DMS153 treated with DMSO at 0.1 percent for 48 hours (cell line): ENCODE results near the gene EMILIN3.

ENCODE experiments used
- DNase-seq: peaks from one replicate; lab custom pipeline; 2025; ENCODE audit not compliant: unreplicated experiment; lab: John Stamatoyannopoulos, UW

EMILIN3 gene

DNA sequence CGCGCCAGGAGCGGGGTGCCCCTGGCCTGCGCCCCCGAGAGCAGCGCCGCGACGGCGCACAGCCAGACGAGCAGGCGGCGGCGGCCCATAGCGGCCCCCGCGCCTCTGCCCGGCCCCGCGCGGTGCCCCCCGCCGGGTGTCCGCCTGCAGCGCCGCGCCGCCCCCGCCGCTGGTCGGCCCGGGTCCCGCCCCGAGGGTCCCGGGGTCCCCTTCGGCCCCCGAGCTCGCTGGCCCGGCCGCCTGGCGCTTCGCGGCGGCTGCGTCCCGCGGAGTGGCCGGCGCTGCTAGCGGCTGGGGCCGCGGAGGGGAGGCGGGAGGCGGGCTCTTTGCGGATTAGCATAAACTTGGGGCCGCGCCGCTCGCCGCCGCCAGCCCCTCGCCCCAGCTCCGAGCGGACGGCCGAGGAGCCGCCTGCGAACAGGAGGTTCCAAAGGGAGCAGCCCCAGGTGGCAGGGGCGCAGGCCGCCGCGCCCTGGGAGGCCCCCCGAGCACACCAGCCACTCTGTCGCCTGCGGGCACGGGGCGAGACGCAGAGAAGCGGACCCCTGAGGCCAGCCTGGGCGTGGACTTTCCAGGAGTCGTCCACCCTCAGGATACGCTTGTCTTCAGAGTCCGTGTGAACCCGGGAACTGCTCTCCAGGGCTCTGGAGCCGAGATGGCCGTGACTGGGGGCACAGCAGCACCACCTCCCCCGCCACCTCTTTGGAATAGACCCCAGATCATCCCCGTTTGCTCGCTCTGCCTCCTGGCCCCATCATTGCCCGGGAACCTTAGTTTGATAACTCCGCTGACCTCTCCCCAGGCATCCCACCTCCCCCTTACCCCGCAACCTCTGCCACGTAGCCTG, at the start of gene EMILIN3:
TSS of gene EMILIN3 (minus strand) at position 273 of the 847 bp plus-strand sequence. CDS start at position 89, 184 bp downstream.
- DNase-seq: no peak

DNA sequence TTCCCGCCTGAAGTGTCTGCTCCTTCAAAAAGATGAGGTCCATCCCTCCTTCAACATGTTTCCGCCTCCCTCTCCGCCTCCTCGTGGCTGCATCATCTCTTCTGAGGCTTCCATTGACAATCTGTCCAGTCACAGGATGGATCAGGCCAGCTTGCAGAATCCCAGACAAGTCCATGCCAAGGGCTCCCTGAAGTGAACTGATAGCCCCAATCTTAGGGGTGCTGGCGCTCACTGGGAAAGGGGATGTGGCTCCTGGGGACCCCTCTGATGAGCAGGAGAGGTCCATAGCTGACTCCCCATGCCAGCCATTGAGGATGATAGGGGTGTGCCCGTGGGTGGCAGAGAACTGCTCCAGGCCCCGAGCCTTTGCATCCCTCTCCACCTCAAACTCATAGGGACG, 48.6 kb upstream of the EMILIN3 start:
- DNase-seq: no peak

GRCh38 chr20:41413169-41413568, 46.6 kb upstream of the EMILIN3 start:
- no peak for DNase-seq

GRCh38 chr20:41412324-41413120, 45.9 kb upstream of the EMILIN3 start:
- DNase-seq: no peak

DNA sequence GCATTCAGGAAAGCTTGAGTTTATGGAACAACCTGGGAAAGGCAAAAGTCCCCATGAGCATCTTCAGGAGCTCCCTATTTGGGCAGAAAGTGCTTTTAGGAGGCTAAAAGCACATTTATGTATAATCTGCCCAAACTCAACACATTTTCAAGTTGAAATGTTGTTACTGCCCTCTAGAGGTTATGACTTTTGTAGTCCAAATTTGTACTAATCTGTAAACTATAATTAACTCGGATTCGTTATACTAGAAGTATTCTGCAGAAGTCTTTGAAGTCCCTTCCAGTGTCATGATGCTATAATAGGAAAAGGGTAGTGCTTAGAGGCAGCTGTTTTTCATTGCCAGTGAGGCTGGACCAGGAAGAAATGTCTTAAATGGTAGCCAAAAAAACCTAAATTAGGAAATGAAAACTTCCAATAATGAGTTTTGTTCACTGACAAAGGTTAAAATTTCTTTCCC, 44.8 kb upstream of the EMILIN3 start:
- no peak for DNase-seq

DNA sequence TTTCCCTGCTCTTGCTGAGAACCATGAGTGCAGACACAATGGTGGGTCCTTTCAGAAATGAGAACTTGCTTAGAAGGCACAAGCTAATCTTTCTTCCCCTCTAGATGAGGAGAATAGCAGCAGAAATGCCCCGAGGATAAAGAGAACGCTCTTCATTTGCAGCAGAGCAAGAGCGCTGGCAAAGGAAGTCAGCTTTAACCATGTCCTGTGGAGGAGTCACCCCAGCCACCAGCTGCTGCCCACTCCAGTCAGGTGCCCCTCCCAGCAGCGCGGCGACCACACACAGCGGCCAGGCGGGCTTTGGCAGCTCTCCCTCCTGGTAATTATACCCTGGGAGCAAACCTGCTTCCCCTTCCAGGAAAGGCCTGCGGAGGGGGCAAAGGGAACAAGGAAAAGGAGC, 42.4 kb upstream of the EMILIN3 start:
- no peak for DNase-seq

DNA sequence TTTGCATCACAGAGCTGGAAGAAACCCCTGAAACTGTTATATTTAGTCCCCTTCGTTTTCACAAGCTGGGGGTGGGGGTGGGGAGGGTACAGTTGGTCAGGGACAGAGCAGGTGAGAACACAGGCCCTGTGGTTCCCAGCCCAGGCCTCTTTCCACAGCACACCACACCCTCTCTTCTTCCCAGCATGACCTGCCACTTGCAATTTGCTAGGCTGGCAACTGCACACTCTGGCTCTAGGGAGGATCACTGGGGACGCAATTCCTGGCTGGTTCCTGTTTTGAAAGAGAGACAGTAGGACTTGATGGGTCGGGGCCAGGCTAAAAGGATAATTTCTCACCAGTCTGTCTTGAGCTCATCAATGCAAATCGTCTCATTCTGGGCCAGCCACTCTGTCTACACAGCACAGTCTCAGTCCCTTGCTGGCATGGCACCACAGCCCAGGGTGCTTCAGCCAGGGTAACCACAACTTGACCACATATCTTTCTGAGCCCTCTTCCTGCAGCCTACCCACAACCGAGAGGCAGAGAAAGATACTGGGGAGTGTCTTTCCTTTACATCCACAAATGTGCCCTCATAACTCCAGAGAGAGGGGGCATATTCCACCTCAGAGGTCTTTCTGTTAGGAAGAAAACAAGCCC, 41.7 kb upstream of the EMILIN3 start:
- DNase-seq: no peak

DNA sequence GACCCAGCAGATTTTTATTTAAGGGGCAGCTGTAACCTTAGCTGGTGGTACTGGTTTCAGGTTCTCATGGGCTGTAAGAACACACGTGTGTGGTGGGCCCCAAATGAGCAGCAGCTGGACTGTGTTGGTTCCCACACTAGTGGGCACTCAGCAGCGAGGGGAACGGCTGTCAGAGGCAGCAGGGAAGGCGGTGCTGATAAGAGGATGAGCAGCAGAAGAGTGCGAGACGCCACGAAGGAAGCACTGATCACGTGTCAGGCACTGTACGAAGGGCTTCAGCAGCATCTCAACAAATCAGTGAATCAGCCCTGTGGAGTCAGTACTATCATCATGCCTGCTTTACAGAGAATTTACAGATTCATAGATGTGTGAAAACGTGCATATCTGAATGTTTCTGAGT, 41.0 kb upstream of the EMILIN3 start:
- no peak for DNase-seq

GRCh38 chr20:41406896-41407444, 40.4 kb upstream of the EMILIN3 start:
- DNase-seq: no peak

DNA sequence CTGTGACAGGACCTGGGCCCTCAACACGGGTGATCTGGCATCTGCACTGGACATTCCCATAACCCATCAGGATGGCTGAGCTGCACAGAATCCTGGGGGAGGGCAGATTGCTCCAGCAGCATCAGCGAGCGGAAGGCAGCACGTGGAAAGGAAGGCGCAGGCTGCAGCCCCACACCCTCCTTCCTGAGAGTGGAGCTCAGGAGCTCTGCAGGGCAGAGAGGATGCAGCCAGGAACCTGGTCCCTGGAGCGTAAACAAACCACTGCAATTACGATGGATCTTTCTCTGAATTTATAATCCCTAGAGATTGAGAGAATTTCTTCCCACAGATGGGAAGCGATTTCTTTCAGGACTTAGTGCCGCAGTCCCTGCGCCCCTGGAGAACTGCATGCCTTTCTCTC, 39.7 kb upstream of the EMILIN3 start:
- no peak for DNase-seq

DNA sequence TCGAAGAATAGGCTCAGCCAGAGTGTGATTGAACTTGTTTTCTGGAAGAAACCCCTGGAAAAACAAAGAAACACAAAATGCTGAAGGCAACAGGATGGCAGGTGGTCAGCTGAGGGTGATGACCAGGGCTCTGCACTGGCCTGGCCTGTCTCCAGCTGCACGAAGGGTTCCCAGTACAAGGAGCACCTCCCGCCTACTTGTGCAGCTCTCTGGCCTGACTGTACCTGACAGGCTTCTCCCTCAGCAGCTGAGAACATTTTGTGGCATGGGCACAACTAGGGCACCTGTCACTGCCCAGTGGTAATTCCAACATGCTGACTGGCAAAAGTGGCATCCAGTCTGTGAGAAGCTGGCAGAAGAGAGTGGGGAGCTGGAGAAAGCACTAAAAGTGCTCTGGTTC, 38.8 kb upstream of the EMILIN3 start:
- no peak for DNase-seq

DNA sequence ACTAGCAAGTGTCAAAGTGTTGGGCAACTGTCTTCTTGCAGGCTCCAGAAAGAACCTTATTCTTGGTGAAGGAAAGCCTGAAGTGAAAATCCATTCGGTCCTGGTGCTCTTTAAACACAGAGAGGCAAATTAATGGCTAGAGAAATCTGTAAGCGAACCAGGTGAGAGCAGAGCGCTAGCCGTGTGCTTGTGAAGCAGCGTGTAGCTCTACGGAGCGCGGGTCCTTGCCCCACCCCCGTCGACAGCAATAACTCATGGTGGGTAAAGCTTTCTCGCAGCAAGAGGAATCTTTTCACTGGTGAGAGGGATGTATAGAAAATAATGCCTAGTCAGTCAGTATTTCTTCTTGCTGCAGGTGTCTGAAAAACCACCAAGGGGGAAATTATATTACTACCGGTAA, 37.0 kb upstream of the EMILIN3 start:
- DNase-seq: no peak

DNA sequence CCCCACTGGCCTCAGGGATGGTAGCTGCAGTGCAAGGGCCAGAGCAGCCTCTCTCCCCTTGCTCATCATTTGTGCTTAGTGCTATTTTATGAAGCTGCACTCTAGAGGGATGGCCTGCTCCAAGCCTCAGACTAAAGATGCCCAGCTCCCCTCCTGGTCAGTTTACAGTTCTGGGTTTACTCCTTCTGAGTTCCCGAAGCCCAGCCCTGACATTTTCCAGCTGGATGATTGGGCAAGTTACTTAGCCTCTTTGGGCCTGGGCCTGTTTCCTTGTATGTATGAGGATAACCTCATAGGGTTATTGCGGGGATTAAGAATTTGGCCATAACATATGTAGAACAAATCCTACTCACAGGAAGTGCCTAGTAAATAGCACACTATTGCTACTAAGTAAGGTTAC, 31.8 kb upstream of the EMILIN3 start:
- DNase-seq: no peak

GRCh38 chr20:41395667-41396664, 29.3 kb upstream of the EMILIN3 start:
- DNase-seq: no peak

DNA sequence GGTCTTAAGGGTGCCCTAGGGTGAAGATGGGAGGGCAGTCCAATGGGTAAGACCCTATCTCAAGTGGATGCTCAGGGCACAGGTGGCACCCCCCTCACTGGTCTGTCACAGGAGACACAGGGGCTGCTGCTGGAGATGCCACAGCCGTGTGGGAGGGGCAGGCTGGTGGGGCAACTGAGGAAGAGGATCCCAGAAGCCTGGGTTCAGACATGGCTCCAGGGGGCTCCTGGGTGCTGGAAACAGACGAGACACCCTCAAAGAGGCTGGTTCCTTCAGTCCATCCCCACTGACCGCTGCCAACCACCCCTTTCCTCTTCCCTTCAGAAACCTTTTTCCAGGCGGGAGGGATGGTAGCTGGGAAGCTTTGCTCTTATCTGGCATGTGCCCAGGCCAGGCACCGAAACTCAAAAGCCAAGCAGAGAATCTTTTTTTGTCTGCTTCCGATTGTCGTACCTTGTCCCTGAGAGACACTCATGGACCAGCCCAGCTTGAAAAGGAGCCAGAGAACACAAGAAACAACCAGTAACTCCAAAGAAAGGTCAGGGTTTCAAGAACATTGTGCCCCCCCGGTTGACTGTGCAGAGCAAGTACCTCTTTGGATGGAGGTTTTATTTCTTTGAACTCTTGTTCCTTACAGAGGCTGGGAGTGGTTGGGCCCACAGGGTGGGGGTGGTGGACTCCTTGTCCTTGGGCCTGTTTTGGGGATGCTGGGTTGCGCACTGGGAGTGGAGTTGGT, 28.5 kb upstream of the EMILIN3 start:
- no peak for DNase-seq

DNA sequence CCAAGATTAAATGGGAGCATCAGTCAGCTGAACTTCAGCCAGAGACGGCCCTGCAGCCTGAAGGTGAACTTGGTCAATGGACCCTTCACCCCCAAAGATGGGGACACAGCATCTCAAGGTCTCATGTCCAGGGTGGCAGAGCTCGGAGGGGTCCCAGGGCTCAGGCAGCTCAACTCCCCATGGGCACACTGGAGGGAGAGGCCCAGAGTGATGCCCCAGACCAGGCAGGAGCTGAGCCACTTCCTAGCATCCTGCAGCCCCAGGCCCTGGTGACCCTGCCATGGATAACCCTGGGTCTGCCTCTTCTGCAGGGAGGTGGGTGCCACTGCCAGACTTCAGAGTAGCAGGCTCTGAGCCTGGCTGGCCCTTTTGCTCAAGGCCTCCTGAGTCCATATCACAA, 27.5 kb upstream of the EMILIN3 start:
- no peak for DNase-seq

DNA sequence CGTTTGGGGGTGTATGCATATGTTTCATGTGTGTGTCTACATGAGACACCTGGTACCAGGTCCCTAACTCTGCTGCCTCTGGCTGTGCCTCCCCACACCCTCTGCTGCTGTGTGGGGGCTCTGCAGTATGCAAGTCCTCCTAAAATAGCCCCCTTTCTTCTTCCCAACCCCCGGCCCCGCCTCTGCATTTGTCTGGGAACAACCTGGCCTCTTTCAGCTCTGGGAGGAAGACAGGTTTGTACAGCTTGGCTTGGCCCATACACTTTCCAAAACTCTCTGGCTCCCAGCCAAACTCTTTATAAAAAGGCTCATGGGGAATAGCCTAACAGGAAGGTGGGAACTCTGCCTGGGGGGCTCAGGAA, 27.1 kb upstream of the EMILIN3 start:
- DNase-seq: no peak

DNA sequence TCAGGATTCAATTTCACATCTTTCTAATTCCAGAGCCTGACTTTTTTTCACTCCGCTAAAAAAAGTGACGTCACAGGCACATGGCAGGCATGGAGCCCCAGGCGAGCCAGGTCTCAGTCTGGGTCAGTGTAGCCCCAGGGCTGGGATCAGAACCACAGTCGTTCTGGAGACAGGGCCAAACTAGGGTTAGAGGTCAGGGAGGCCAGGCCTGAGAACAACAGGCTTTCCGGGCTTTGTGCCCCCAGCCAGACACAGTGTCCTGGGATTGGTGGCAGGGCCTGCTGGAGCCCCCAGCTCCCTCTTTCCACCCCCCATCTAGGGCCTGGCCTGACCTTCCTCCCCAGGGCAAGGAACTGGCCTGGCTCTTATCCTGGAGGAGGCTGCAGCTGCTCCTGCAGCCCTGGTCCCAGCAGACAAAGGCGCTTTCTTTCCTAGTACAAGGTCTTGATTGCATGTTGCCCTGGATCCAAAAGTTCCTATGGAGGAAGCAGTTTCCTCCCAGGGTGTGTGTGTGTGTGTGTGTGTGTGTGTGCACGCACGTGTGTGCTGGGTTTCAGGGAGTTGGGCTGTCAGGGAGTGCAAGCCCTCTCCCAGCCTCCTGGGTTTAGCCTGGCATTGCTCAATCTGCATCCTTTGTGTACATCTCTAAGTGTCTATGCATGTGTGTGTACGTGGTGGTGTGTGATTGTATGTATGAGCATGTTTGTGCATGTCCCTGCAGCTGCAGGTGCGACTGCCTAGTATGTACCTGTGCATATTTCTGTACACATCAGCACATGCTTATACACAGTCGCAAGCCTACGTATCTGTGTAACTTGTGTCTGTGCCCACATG, 26.5 kb upstream of the EMILIN3 start:
- no peak for DNase-seq

GRCh38 chr20:41392295-41392694, 25.7 kb upstream of the EMILIN3 start:
- DNase-seq: no peak
